ENCODE data around the gene FNBP1.
A peak's percentile ranks its signal among the peaks of the same experiment; 100 is the strongest.

FNBP1 gene

GRCh38 chr9:129888293-129889121, 154.5 kb downstream of the FNBP1 start:
- no peak for DNase-seq

- DNase-seq = no peak
These were observed 155.4 kb downstream of the FNBP1 start for GRCh38 chr9:129887334-129888292.

GRCh38 chr9:129886226-129887174, 156.5 kb downstream of the FNBP1 start:
- DNase-seq = no peak

GRCh38 chr9:129885670-129886106, 157.3 kb downstream of the FNBP1 start:
- peak; percentile 60 for DNase-seq

GRCh38 chr9:129885018-129885669, 157.8 kb downstream of the FNBP1 start:
- DNase-seq = peak; percentile 32

- peak; percentile 75 for DNase-seq
These were observed 158.6 kb downstream of the FNBP1 start for GRCh38 chr9:129884220-129885017.

GRCh38 chr9:129881547-129882324, 161.3 kb downstream of the FNBP1 start:
- DNase-seq = no peak

GRCh38 chr9:129880654-129881546, 162.1 kb downstream of the FNBP1 start:
- no peak for DNase-seq

- DNase-seq = no peak
These were observed 162.9 kb downstream of the FNBP1 start for GRCh38 chr9:129879991-129880653.

GRCh38 chr9:129879103-129879699, 163.8 kb downstream of the FNBP1 start:
- DNase-seq = no peak

- DNase-seq = no peak
These were observed 164.7 kb downstream of the FNBP1 start for GRCh38 chr9:129878291-129878690.

GRCh38 chr9:129876815-129877214, 166.2 kb downstream of the FNBP1 start:
- DNase-seq = no peak

- DNase-seq = no peak
These were observed 167.1 kb downstream of the FNBP1 start for GRCh38 chr9:129875687-129876395.

GRCh38 chr9:129875181-129875611, 167.8 kb downstream of the FNBP1 start:
- DNase-seq = no peak

- no peak for DNase-seq
These were observed 168.5 kb downstream of the FNBP1 start for GRCh38 chr9:129874261-129875101.

- no peak for DNase-seq
These were observed 169.3 kb downstream of the FNBP1 start for GRCh38 chr9:129873563-129874190.
